Neural cell (in vitro differentiated cells): ENCODE results near the gene SPINDOC. TPM values are rescaled to one million over a fixed set of nuclear protein-coding genes. Genes with fewer than 3 reads are reported as not detected.

Experiments
- H2AFZ ChIP-seq: fragments of 200-600, 300-800 bp; sonication (generic), shearing (Covaris generic); 2 replicates; pipeline ENCODE4 v1.6.0; 2014; ENCODE audit warnings: low read depth, mild to moderate bottlenecking, antibody characterized with exemption, low read length, moderate library complexity
- H3F3A ChIP-seq: fragments of 200-600 bp; shearing (Covaris generic); 2 replicates; pipeline ENCODE4 v1.6.1; 2016; ENCODE audit warnings: mild to moderate bottlenecking, moderate library complexity, mixed read lengths, antibody characterized with exemption, low read length; ENCODE audit not compliant: insufficient read depth, poor library complexity, severe bottlenecking
- H3K27ac ChIP-seq: fragments of 200-600, 300-800 bp; sonication (generic), shearing (Covaris generic); 2 replicates; pipeline ENCODE4 v1.5.1; 2014; ENCODE audit warnings: mild to moderate bottlenecking, low read length, moderate library complexity
- H3K27me3 ChIP-seq: fragments of 300-800, 200-600 bp; sonication (generic), shearing (Covaris generic); 2 replicates; pipeline ENCODE4 v1.6.0; 2014; ENCODE audit warnings: mild to moderate bottlenecking, low read depth, low read length, moderate library complexity; ENCODE audit not compliant: insufficient read depth
- H3K36me3 ChIP-seq: fragments of 300-800, 200-600 bp; sonication (generic), shearing (Covaris generic); 2 replicates; pipeline ENCODE4 v1.5.1; 2014; ENCODE audit warnings: mild to moderate bottlenecking, antibody characterized with exemption, low read length, moderate library complexity; ENCODE audit not compliant: insufficient read depth
- H3K4me2 ChIP-seq: fragments of 300-800, 200-600 bp; sonication (generic), shearing (Covaris generic); 2 replicates; pipeline ENCODE4 v1.6.0; 2014; ENCODE audit warnings: mild to moderate bottlenecking, low read length
- H3K4me3 ChIP-seq: fragments of 300-800, 200-600 bp; sonication (generic), shearing (Covaris generic); 2 replicates; pipeline ENCODE4 v1.5.1; 2014; ENCODE audit warnings: mild to moderate bottlenecking, low read length, moderate library complexity
- H3K79me2 ChIP-seq: fragments of 200-600 bp; shearing (Covaris generic); replicated peaks from 2 replicates; pipeline ENCODE4 v1.6.0; 2014; ENCODE audit warnings: mild to moderate bottlenecking, low read length, moderate library complexity; ENCODE audit not compliant: insufficient read depth
- H3K9ac ChIP-seq: fragments of 300-800, 200-600 bp; sonication (generic), shearing (Covaris generic); 2 replicates; pipeline ENCODE4 v1.6.1; 2016; ENCODE audit warnings: mild to moderate bottlenecking, low read length, mixed read lengths
- H3K9me2 ChIP-seq: fragments of 200-600 bp; shearing (Covaris generic); 2 replicates; pipeline ENCODE4 v1.6.1; 2016; ENCODE audit warnings: mild to moderate bottlenecking, low read length, mixed read lengths; ENCODE audit not compliant: insufficient read depth
- H3K9me3 ChIP-seq: fragments of 200-600, 300-800 bp; sonication (generic), shearing (Covaris generic); 2 replicates; pipeline ENCODE4 v1.6.1; 2016; ENCODE audit warnings: mild to moderate bottlenecking, mixed run types, low read length, moderate library complexity, mixed read lengths
- H4K20me1 ChIP-seq: fragments of 200-600 bp; shearing (Covaris generic); 2 replicates; pipeline ENCODE4 v1.6.1; 2016; ENCODE audit warnings: mild to moderate bottlenecking, mixed run types; ENCODE audit not compliant: insufficient read depth
- CTCF ChIP-seq: fragments of 450-650 bp; IDR thresholded peaks from 2 replicates; pipeline ENCODE4 v1.5.1; 2014; ENCODE audit warnings: antibody characterized with exemption, mild to moderate bottlenecking, moderate library complexity; ENCODE audit not compliant: poor library complexity, severe bottlenecking
- EP300 ChIP-seq: fragments of 450-650 bp; conservative IDR thresholded peaks from 2 replicates; pipeline ENCODE4 v1.6.1; 2014; ENCODE audit warnings: antibody characterized with exemption, mild to moderate bottlenecking, moderate library complexity; ENCODE audit not compliant: poor library complexity, severe bottlenecking
- EZH2 ChIP-seq: fragments of 200-600, 300-800 bp; shearing (Covaris generic), sonication (generic); IDR thresholded peaks from 2 replicates; pipeline ENCODE4 v1.6.1; 2014; ENCODE audit warnings: antibody characterized with exemption, low read length, borderline replicate concordance, mild to moderate bottlenecking; ENCODE audit not compliant: insufficient read depth, poor library complexity, severe bottlenecking
- MXI1 ChIP-seq: fragments of 450-650 bp; conservative IDR thresholded peaks from 2 replicates; pipeline ENCODE4 v1.6.1; 2014; ENCODE audit warnings: antibody characterized with exemption, mild to moderate bottlenecking; ENCODE audit not compliant: poor library complexity, severe bottlenecking
- POLR2AphosphoS5 ChIP-seq: IDR thresholded peaks from 2 replicates; pipeline ENCODE4 v1.6.1; 2012
- RAD21 ChIP-seq: fragments of 450-650 bp; conservative IDR thresholded peaks from 2 replicates; pipeline ENCODE4 v1.6.1; 2014; ENCODE audit warnings: antibody characterized with exemption, mild to moderate bottlenecking, moderate library complexity
- REST ChIP-seq: IDR thresholded peaks from 2 replicates; pipeline ENCODE4 v1.6.1; 2012; ENCODE audit warnings: borderline replicate concordance
- SMC3 ChIP-seq: fragments of 450-650 bp; conservative IDR thresholded peaks from 2 replicates; pipeline ENCODE4 v1.6.1; 2014; ENCODE audit warnings: antibody characterized with exemption, mild to moderate bottlenecking, moderate library complexity; ENCODE audit not compliant: poor library complexity
- TAF1 ChIP-seq: IDR thresholded peaks from 2 replicates; pipeline ENCODE4 v1.6.1; 2012; ENCODE audit warnings: low read depth
- polyA plus RNA-seq: library from polyadenylated mRNA; depleted of rRNA; stranded (reverse); fragments of >200 nt; gene quantifications from 2 replicates; pipeline ENCODE4 v1.2.3, GENCODE V29; 2014

The SPINDOC gene
- polyA plus RNA-seq, 1 donor from 2014 or later, result 20.3 TPM

- no peaks in the 10 kb centered on the region for H3F3A ChIP-seq
- peaks cover 19% of the 10 kb centered on the region for H3K79me2 ChIP-seq
- no peak overlapping the region for H2AFZ ChIP-seq
- no peak overlapping the region for H3K27ac ChIP-seq
- no peak overlapping the region for H3K4me2 ChIP-seq
- no peak for TF ChIP-seq MXI1
- no peak for TF ChIP-seq EZH2
- no peak for TF ChIP-seq REST
- no peak for TF ChIP-seq SMC3
- no peak for TF ChIP-seq CTCF
- no peak for TF ChIP-seq TAF1
- TF ChIP-seq RAD21, result no peak
- no peak for TF ChIP-seq POLR2AphosphoS5
- TF ChIP-seq EP300, result no peak
- no peaks in the 10 kb centered on the region for H4K20me1 ChIP-seq
- H3K36me3 ChIP-seq, result no peaks in the 10 kb centered on the region
- H3K4me3 ChIP-seq, result no peak overlapping the region
- H3K9me2 ChIP-seq, result no peaks in the 10 kb centered on the region
- H3K27me3 ChIP-seq, result no peaks in the 10 kb centered on the region
- no peak overlapping the region for H3K9ac ChIP-seq
- no peaks in the 10 kb centered on the region for H3K9me3 ChIP-seq
Observed at GRCh38 chr11:63869683-63870082, 56.4 kb downstream of the SPINDOC start.

- TF ChIP-seq TAF1 (no peak), CTCF (no peak), REST (no peak), MXI1 (no peak), EP300 (no peak), EZH2 (no peak), RAD21 (no peak), SMC3 (no peak), POLR2AphosphoS5 (no peak)
- no peak overlapping the region for H2AFZ ChIP-seq
- H4K20me1 ChIP-seq, result no peaks in the 10 kb centered on the region
- H3F3A ChIP-seq, result no peaks in the 10 kb centered on the region
- no peak overlapping the region for H3K4me2 ChIP-seq
- peaks cover 15% of the 10 kb centered on the region for H3K79me2 ChIP-seq
- H3K9ac ChIP-seq, result no peak overlapping the region
- H3K9me3 ChIP-seq, result no peaks in the 10 kb centered on the region
- peaks cover under 1% of the 10 kb centered on the region for H3K36me3 ChIP-seq
- H3K27ac ChIP-seq, result no peak overlapping the region
- H3K27me3 ChIP-seq, result no peaks in the 10 kb centered on the region
- no peak overlapping the region for H3K4me3 ChIP-seq
- H3K9me2 ChIP-seq, result no peaks in the 10 kb centered on the region
Observed at GRCh38 chr11:63870351-63871140, 57.3 kb downstream of the SPINDOC start.
